Esophagus muscularis mucosa (tissue), 4 donors: Measurements from ENCODE around the gene NIPAL4.

Source experiments
- CTCF ChIP-seq, 3 experiments: fragments of 200-600 bp in 2 of 3; fragments of 450-650 bp in 1 of 3; sonication (generic) in 2 of 3; IDR thresholded peaks; one replicate each; pipeline ENCODE4 v1.5.1; 2017 to 2019; ENCODE audit warnings: antibody characterized with exemption in 3 of 3, mild to moderate bottlenecking in 2 of 3, moderate library complexity in 1 of 3
- EP300 ChIP-seq: sonication (generic); formaldehyde crosslinking; IDR thresholded peaks from one replicate; pipeline ENCODE4 v1.6.1; 2017; ENCODE audit warnings: antibody characterized with exemption
- POLR2A ChIP-seq: fragments of 450-650 bp; IDR thresholded peaks from one replicate; pipeline ENCODE4 v1.6.1; 2017; ENCODE audit warnings: antibody characterized with exemption, moderate library complexity, mild to moderate bottlenecking, low read depth
- POLR2AphosphoS5 ChIP-seq, 2 donors: sonication (generic); formaldehyde crosslinking; IDR thresholded peaks; one replicate each; pipeline ENCODE4 v1.6.1; 2017; ENCODE audit warnings: antibody characterized with exemption in 2 of 2

- TF ChIP-seq CTCF (IDR thresholded peaks at IDR 0.05) (no peak), EP300 (no peak), POLR2A (no peak), POLR2AphosphoS5 (IDR thresholded peaks at IDR 0.05) (no peak)
Observed at GRCh38 chr5:157496864-157497263, 36.9 kb downstream of the NIPAL4 start.
